Measurements from ENCODE around the gene GLIS1. TPM values are rescaled to one million over a fixed set of nuclear protein-coding genes. Genes with fewer than 3 reads are reported as not detected.

Gene GLIS1
- polyA plus RNA-seq, 3 donors: not detected

- Histone ChIP-seq H3K4me3 (replicated peaks in 1 of 3; ENCODE audit: low read depth in 2 of 3, low read length in 3 of 3) (no peak overlapping the region), H3K79me2 (ENCODE audit: insufficient read depth, low read length) (no peaks in the 10 kb centered on the region), H3K27ac (ENCODE audit: low read depth in 1 of 2, low read length in 2 of 2) (no peak overlapping the region), H3K4me1 (ENCODE audit: control insufficient read depth in 1 of 2, insufficient read depth in 2 of 2, low read length in 2 of 2) (no peaks in the 10 kb centered on the region), H3K4me2 (replicated peaks; ENCODE audit: extremely low read depth, low read length, poor library complexity, severe bottlenecking) (no peak overlapping the region), H3K36me3 (replicated peaks in 1 of 2; ENCODE audit: control insufficient read depth in 1 of 2, insufficient read depth in 2 of 2, low read length in 2 of 2) (no peaks in the 10 kb centered on the region), H2AFZ (ENCODE audit: insufficient read depth, low read depth, low read length, poor library complexity, severe bottlenecking) (no peak overlapping the region), H3K9ac (ENCODE audit: insufficient read depth, low read length, poor library complexity, severe bottlenecking) (no peak overlapping the region), H3K9me3 (replicated peaks in 1 of 2; ENCODE audit: control insufficient read depth in 1 of 2, insufficient read depth in 1 of 2, low read length in 2 of 2) (no peaks in the 10 kb centered on the region), H3K27me3 (ENCODE audit: control insufficient read depth in 2 of 2, insufficient read depth in 2 of 2, low read length in 2 of 2) (no peaks in the 10 kb centered on the region), H4K20me1 (ENCODE audit: insufficient read depth, low read length) (no peaks in the 10 kb centered on the region)
- peaks cover 0 to 3% (median 1%) of the 10 kb centered on the region in 3 donors for H3K27me3 Mint-ChIP-seq (ENCODE audit: low read depth in 3 of 3)
- intact Hi-C loops (cut with micrococcal nuclease): no loop called here
- H3K36me3 Mint-ChIP-seq: no peaks in the 10 kb centered on the region
- H3K9me3 Mint-ChIP-seq: no peaks in the 10 kb centered on the region
- H3K27ac Mint-ChIP-seq: no peak overlapping the region
- H3K4me1 Mint-ChIP-seq: no peaks in the 10 kb centered on the region
- no peak for DNase-seq
- TF ChIP-seq CTCF (IDR thresholded peaks at IDR 0.05): no peak
- H3K4me3 Mint-ChIP-seq: no peak overlapping the region
- WGBS (ENCODE audit: insufficient coverage): 80% methylated on average over 5 of the region's 6 CpGs
Observed at GRCh38 chr1:53626616-53627015, 112.3 kb downstream of the GLIS1 start.

GRCh38 chr1:53625766-53626520 is 113.0 kb downstream of the GLIS1 start:
- Histone ChIP-seq H3K36me3 (replicated peaks in 1 of 2; ENCODE audit: control insufficient read depth in 1 of 2, insufficient read depth in 2 of 2, low read length in 2 of 2) (no peaks in the 10 kb centered on the region), H3K4me2 (replicated peaks; ENCODE audit: extremely low read depth, low read length, poor library complexity, severe bottlenecking) (no peak overlapping the region), H3K27ac (ENCODE audit: low read depth in 1 of 2, low read length in 2 of 2) (no peak overlapping the region), H4K20me1 (ENCODE audit: insufficient read depth, low read length) (no peaks in the 10 kb centered on the region), H3K9ac (ENCODE audit: insufficient read depth, low read length, poor library complexity, severe bottlenecking) (no peak overlapping the region), H3K79me2 (ENCODE audit: insufficient read depth, low read length) (no peaks in the 10 kb centered on the region), H3K4me3 (replicated peaks in 1 of 3; ENCODE audit: low read depth in 2 of 3, low read length in 3 of 3) (no peak overlapping the region), H3K9me3 (replicated peaks in 1 of 2; ENCODE audit: control insufficient read depth in 1 of 2, insufficient read depth in 1 of 2, low read length in 2 of 2) (no peaks in the 10 kb centered on the region), H3K4me1 (ENCODE audit: control insufficient read depth in 1 of 2, insufficient read depth in 2 of 2, low read length in 2 of 2) (no peaks in the 10 kb centered on the region), H3K27me3 (ENCODE audit: control insufficient read depth in 2 of 2, insufficient read depth in 2 of 2, low read length in 2 of 2) (no peaks in the 10 kb centered on the region), H2AFZ (ENCODE audit: insufficient read depth, low read depth, low read length, poor library complexity, severe bottlenecking) (no peak overlapping the region)
- no peak overlapping the region for H3K27ac Mint-ChIP-seq
- H3K4me3 Mint-ChIP-seq: no peak overlapping the region
- DNase-seq: no peak
- H3K27me3 Mint-ChIP-seq (ENCODE audit: low read depth in 3 of 3): peaks cover 0 to 3% (median 1%) of the 10 kb centered on the region in 3 donors
- no peaks in the 10 kb centered on the region for H3K4me1 Mint-ChIP-seq
- H3K9me3 Mint-ChIP-seq: no peaks in the 10 kb centered on the region
- 92% methylated on average over 10 of the region's 10 CpGs for WGBS (ENCODE audit: insufficient coverage)
- no peaks in the 10 kb centered on the region for H3K36me3 Mint-ChIP-seq
- no peak for TF ChIP-seq CTCF (IDR thresholded peaks at IDR 0.05)
- intact Hi-C loops (cut with micrococcal nuclease): no loop called here
